GF-D8 (cell line): Measurements from ENCODE around the gene COX8A.

ENCODE experiments used
- DNase-seq: peaks from one replicate; lab custom pipeline; 2025; lab: John Stamatoyannopoulos, UW

Gene COX8A

DNA sequence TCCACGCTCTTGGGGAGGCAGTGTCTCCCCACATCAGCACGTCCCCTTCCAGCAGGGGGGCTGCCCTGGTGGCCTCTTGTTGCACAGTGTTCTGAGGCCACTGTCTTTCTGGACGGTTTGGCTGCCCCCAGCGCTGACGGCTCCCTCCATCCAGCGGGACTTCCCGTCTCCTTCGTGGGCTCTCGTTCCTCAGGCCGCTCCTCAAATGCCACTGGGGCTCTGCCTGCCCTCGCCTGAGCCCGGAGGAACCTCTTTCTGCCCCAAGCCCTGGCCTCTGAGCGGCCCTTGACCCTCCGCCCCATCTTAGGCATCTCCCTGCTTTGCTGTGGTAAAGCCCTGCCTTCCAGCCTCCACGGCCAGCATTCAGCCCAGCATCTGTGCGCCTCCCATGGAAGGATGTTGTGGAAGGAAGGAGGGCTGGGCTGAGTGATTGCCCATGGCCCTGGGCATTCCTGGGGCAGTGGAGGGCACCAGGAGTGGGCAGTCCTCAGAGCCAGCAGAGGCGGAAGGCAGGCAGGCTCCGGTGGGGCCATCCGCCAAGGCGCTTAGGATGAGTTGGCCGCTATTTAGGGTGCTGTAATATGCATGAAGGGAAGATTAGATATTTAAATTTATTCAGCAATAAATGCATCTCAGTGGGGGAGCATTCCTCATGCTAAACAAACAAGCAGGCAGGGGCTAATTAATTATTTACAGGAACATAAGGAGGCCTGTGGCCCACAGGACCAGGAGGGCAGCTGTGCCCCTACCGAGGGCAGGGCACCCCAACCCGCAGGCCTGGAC lies 29.6 kb downstream of the COX8A start:
- DNase-seq: no peak

GRCh38 chr11:64004590-64004984 lies 30.2 kb downstream of the COX8A start:
- no peak for DNase-seq

- no peak for DNase-seq
Observed at GRCh38 chr11:64005691-64006090, 31.3 kb downstream of the COX8A start.

DNA sequence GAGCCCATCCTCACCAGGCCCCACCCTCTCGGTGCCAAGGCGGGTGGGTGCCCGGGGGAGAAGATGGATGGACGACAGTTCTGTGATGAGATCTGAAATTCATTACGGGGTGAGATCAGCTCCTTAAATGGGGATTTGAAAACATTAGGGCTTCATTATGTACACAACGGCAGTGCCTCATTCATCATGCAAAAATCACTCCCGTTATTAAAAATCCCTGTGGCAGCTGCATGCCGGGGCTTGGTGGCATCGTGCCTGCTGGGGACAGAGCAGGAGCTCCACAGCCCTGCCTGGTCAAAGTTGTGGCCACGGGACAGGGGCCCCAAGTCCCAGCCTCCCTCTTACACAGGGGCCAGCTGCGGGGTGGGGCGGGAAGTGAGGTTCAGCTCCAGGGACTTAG lies 32.0 kb downstream of the COX8A start:
- DNase-seq: no peak

- no peak for DNase-seq
Observed at GRCh38 chr11:64007160-64007628, 32.8 kb downstream of the COX8A start.

GRCh38 chr11:64007629-64008282 lies 33.3 kb downstream of the COX8A start:
- DNase-seq: no peak

- DNase-seq: no peak
Observed at GRCh38 chr11:64008283-64008913, 34.0 kb downstream of the COX8A start.

DNA sequence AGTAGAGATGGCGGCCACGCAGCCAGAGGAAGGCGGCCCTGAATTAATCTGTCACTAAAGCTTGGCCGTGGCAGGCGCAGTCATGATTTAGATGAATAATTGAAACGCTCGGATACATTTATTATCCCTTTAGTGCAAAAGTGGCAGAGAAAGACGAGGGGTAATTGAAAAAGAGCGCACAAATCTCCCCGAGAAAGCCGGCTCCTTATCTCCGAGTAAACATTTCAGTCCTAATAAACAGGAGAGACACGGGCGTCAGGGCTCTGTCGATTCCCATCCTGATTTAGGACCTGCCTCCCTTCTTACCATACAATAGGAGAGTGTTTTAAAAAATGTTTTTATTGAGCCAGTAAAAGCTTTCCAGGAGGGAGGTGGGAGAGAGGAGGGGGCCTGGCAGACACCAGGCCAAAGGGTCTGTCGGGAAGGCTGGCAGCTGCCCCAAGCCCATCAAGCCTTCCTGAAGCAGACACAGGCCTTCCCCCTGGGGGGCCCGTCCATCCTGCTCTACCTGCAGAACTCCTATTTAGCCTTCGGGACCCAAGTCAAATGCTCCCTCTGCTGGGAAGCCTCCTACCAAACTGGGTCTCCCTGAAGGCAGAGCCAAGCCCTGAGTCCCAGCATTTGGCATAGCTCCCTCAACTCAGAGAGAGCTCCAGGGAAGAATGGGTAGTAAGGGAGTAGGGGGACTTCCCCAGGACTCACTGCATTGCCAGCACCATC lies 34.7 kb downstream of the COX8A start:
- DNase-seq: no peak

GRCh38 chr11:64009710-64010109 lies 35.3 kb downstream of the COX8A start:
- no peak for DNase-seq

DNA sequence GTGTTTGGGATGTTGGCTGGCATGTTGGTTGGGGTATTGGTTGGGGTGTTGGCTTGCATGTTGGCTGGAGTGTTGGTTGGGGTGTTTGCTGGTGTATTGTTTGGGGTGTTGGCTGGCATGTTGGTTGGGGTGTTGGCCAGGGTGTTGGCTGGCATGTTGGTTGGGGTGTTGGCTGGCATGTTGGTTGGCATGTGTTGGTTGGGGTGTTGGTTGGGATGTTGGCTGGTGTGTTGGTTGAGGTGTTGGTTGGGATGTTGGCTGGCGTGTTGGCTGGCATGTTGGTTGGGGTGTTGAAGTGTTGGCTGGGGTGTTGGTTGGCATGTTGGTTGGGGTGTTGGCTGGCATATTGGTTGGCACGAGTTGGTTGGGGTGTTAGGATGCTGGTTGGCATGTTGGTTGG lies 36.4 kb downstream of the COX8A start:
- no peak for DNase-seq

- DNase-seq: no peak
Observed at GRCh38 chr11:64011371-64011770, 37.0 kb downstream of the COX8A start.

DNA sequence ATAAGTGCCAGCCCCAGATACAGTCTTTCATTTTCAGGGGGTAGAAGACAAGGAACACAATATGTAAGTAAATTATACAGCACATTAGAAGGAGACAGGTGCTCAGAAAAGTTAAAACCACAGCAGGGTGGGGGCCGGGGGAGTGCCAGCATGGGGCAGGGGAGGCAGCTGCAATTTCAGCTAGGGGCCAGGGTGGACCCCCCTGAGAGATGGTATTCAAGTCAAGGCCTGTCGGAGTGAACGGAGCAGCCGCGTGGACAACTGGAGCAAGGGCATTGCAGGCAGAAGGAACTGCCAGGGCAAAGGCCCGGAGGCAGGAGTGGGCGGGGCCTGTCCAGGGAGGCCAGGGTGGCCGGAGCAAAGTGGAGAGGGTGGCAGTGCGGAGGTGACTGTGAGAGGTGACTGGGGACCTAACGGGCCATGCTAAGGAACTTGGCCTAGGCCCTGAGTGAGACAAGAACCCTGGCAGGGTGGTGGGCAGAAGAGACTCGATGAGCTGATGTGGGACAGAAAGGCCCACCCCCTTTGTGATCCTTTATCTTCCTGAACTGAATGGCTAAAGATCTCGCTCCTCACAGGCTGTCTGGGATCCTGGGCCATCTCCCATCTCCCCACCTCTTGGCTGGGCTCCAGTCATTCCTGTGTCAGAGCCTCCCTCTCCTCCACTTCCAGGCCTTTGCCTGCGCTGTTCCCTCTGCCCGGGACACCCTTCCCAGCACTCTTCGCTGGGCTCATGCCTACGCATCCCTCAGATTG lies 38.9 kb downstream of the COX8A start:
- no peak for DNase-seq

GRCh38 chr11:64014356-64014755 lies 39.9 kb downstream of the COX8A start:
- DNase-seq: no peak

DNA sequence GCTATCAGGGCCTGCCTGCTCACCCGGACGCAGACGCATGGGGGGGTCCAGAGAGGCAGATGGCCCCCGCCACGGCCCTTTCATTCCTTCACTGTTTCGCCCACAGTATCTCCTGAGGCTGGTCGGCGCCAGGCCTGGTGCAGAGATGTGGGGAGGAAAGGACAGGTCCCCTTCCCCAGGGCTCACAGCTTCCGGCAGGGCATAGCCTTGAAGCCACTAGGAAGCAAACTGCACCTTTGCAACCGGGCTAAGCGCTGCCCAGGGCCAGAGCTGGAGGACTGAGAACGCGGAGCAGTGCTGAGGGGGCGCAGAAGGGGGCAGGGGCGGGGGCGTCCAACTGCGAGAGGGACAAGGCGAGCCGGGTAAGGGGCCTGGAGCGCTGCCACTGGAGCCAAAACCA lies 41.1 kb downstream of the COX8A start:
- no peak for DNase-seq

- no peak for DNase-seq
Observed at GRCh38 chr11:64015935-64016845, 41.8 kb downstream of the COX8A start.

DNA sequence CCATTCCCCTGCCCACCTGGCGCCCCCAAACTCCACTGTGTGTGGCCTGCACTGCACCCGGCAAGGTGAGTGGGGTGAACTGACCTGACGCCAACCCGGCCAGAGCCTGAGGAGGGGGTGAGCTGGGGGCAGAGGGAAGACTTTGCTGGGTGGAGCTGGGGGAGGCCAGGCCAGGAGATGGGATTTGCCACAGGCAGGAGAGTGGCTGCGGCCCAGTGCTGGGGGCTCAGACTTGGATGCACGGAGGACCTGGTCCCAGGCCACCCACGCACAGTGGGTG lies 43.5 kb downstream of the COX8A start:
- no peak for DNase-seq

GRCh38 chr11:64018310-64018709 lies 43.9 kb downstream of the COX8A start:
- no peak for DNase-seq

- DNase-seq: no peak
Observed at GRCh38 chr11:64019106-64020037, 45.0 kb downstream of the COX8A start.

- DNase-seq: no peak
Observed at GRCh38 chr11:64020976-64021756, 46.7 kb downstream of the COX8A start.
